ENCODE measurements around the gene TACO1.

The TACO1 gene

DNA sequence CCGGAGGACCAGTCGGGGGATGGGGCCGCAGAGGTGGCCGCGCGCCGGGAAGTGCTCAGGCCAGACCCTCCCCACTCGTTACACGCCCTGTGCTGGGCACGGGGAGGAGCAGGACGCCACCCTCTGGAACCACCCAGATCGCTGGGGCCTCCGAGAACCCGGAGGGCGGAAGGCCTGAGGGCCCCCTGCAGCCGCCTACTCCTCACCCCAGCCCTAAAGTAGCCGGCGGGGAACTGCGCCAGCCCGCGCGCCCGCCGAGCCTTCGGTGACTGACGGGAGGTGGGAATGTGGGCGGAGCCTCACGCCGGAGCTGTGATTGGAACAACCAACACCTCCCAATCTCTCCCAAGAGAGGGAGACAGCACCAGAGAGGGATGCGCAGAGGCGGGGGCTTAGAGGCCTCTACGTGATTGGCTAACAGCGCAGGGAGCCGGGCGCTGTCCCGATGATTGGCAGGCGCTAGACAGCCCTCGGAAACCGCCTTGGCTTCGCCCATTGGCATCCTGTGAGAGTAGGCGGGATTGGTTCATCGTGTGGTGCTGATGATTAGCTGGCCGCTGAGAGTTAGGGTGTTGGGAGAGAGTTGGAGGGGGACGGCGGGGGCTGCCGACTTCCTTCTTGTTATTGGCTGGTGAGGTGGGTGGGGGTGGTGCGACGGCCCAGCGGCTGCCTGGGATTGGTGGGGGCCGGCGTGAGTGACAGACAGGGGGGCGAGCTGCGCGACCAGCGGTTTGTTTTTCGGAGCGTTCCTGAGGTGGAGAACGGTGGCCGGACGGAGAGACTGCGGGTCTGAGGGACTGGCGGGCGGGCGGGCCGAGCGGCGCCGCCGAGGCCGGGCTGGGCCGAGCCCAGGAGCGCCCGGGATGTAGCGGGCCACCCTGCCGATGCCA is 21.2 kb downstream of the TACO1 start, which contains the start of gene MAP3K3:
TSS of gene MAP3K3 (plus strand) at position 734 of the 890 bp plus-strand sequence. CDS start 343 bp downstream, outside the sequence.
- Histone ChIP-seq H3F3A (ENCODE audit: control insufficient read depth, insufficient read depth) (no peaks in the 10 kb centered on the region; the same call in 1 of the 2 replicates), H3K4me2 (ENCODE audit: low read length) (peak within 1 kb of the TSS; percentile 95), H3K27ac (ENCODE audit: low read depth, low read length) (peak within 1 kb of the TSS; percentile 44), H3K4me3 (ENCODE audit: low read length) (peak within 1 kb of the TSS; percentile 71), H3K4me1 (ENCODE audit: control insufficient read depth, low read length) (peaks cover 26% of the 10 kb centered on the region), H3K9me3 (ENCODE audit: control insufficient read depth, insufficient read depth, low read length) (no peaks in the 10 kb centered on the region), H3K36me3 (ENCODE audit: control insufficient read depth, low read length) (0 out of 2 replicates have a peak, but pooled peaks cover 4% of the 10 kb centered on the region), H3K9me2 (replicated peaks; ENCODE audit: control insufficient read depth, low read length) (no peaks in the 10 kb centered on the region), H3K79me2 (ENCODE audit: control insufficient read depth, low read length) (peaks cover 41% of the 10 kb centered on the region), H3K27me3 (ENCODE audit: control insufficient read depth, low read length) (peaks cover 5% of the 10 kb centered on the region; the same call in 1 of the 2 replicates), H4K20me1 (ENCODE audit: control insufficient read depth, insufficient read depth, low read depth, low read length) (peaks cover 8% of the 10 kb centered on the region; the same call in 1 of the 2 replicates)
- TF ChIP-seq EZH2phosphoT487 (IDR thresholded peaks at IDR 0.05; ENCODE audit: borderline replicate concordance, low read length), result no peak
- TF ChIP-seq, protein P1, sequence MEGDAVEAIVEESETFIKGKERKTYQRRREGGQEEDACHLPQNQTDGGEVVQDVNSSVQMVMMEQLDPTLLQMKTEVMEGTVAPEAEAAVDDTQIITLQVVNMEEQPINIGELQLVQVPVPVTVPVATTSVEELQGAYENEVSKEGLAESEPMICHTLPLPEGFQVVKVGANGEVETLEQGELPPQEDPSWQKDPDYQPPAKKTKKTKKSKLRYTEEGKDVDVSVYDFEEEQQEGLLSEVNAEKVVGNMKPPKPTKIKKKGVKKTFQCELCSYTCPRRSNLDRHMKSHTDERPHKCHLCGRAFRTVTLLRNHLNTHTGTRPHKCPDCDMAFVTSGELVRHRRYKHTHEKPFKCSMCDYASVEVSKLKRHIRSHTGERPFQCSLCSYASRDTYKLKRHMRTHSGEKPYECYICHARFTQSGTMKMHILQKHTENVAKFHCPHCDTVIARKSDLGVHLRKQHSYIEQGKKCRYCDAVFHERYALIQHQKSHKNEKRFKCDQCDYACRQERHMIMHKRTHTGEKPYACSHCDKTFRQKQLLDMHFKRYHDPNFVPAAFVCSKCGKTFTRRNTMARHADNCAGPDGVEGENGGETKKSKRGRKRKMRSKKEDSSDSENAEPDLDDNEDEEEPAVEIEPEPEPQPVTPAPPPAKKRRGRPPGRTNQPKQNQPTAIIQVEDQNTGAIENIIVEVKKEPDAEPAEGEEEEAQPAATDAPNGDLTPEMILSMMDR (IDR thresholded peaks at IDR 0.05; ENCODE audit: low read depth, low read length, poor library complexity, severe bottlenecking), result peak; percentile 33

GRCh38 chr17:63622574-63623390 is 22.1 kb downstream of the TACO1 start:
- H3K9me3 ChIP-seq (ENCODE audit: control insufficient read depth, insufficient read depth, low read length), result no peaks in the 10 kb centered on the region
- peaks cover 26% of the 10 kb centered on the region for H3K4me1 ChIP-seq (ENCODE audit: control insufficient read depth, low read length)
- no peaks in the 10 kb centered on the region for H3K9me2 ChIP-seq (replicated peaks; ENCODE audit: control insufficient read depth, low read length)
- peak overlapping the region; percentile 30; the same call in 1 of the 2 replicates for H3K27ac ChIP-seq (ENCODE audit: low read depth, low read length)
- peaks cover 8% of the 10 kb centered on the region; the same call in 1 of the 2 replicates for H4K20me1 ChIP-seq (ENCODE audit: control insufficient read depth, insufficient read depth, low read depth, low read length)
- H3K4me3 ChIP-seq (ENCODE audit: low read length), result peak overlapping the region; percentile 71
- H3K36me3 ChIP-seq (ENCODE audit: control insufficient read depth, low read length), result 0 out of 2 replicates have a peak, but pooled peaks cover 4% of the 10 kb centered on the region
- peaks cover 49% of the 10 kb centered on the region for H3K79me2 ChIP-seq (ENCODE audit: control insufficient read depth, low read length)
- TF ChIP-seq, protein P1 (IDR thresholded peaks at IDR 0.05; ENCODE audit: low read depth, low read length, poor library complexity, severe bottlenecking), result no peak
- TF ChIP-seq EZH2phosphoT487 (IDR thresholded peaks at IDR 0.05; ENCODE audit: borderline replicate concordance, low read length), result no peak
- peaks cover 5% of the 10 kb centered on the region; the same call in 1 of the 2 replicates for H3K27me3 ChIP-seq (ENCODE audit: control insufficient read depth, low read length)
- H3F3A ChIP-seq (ENCODE audit: control insufficient read depth, insufficient read depth), result no peaks in the 10 kb centered on the region; the same call in 1 of the 2 replicates
- H3K4me2 ChIP-seq (ENCODE audit: low read length), result peak overlapping the region; percentile 95

- no peaks in the 10 kb centered on the region for H3K9me2 ChIP-seq (replicated peaks; ENCODE audit: control insufficient read depth, low read length)
- 0 out of 2 replicates have a peak overlapping the region, but pooled peaks have one; percentile 30 for H3K27ac ChIP-seq (ENCODE audit: low read depth, low read length)
- peaks cover 26% of the 10 kb centered on the region for H3K4me1 ChIP-seq (ENCODE audit: control insufficient read depth, low read length)
- peaks cover 52% of the 10 kb centered on the region for H3K79me2 ChIP-seq (ENCODE audit: control insufficient read depth, low read length)
- H3K4me3 ChIP-seq (ENCODE audit: low read length), result peak overlapping the region; percentile 71
- H4K20me1 ChIP-seq (ENCODE audit: control insufficient read depth, insufficient read depth, low read depth, low read length), result peaks cover 8% of the 10 kb centered on the region; the same call in 1 of the 2 replicates
- H3K9me3 ChIP-seq (ENCODE audit: control insufficient read depth, insufficient read depth, low read length), result no peaks in the 10 kb centered on the region
- no peak for TF ChIP-seq EZH2phosphoT487 (IDR thresholded peaks at IDR 0.05; ENCODE audit: borderline replicate concordance, low read length)
- TF ChIP-seq, protein P1 (IDR thresholded peaks at IDR 0.05; ENCODE audit: low read depth, low read length, poor library complexity, severe bottlenecking), result no peak
- H3F3A ChIP-seq (ENCODE audit: control insufficient read depth, insufficient read depth), result no peaks in the 10 kb centered on the region; the same call in 1 of the 2 replicates
- H3K27me3 ChIP-seq (ENCODE audit: control insufficient read depth, low read length), result no peaks in the 10 kb centered on the region
- peak overlapping the region; percentile 95 for H3K4me2 ChIP-seq (ENCODE audit: low read length)
- H3K36me3 ChIP-seq (ENCODE audit: control insufficient read depth, low read length), result 0 out of 2 replicates have a peak, but pooled peaks cover 4% of the 10 kb centered on the region
Observed at GRCh38 chr17:63623786-63624530, 23.3 kb downstream of the TACO1 start.
